ENCODE measurements around the gene WDFY4. TPM values are rescaled to one million over a fixed set of nuclear protein-coding genes. Genes with fewer than 3 reads are reported as not detected.

The WDFY4 gene
- total RNA-seq, 1 experiment from 2014 or later, result not detected

DNA sequence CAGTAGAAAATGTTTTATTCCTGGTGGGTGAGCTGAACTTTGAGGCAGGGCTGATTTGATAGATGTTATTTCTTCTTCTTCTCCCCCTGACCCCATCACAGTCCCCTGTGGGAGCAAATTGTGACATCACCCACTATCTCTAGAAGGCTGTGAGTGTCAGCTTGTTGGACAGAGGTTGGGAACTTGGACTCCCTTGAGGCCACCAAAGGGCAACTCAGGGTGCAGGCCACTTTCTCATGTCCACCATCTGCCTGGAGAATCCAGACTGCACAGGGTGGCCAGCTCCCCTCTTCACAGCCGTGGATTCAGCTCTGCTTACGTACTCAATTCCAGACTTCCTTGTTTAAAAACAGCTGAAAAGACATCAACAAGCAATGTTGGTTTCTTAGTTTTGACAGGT lies 151.9 kb downstream of the WDFY4 start:
- ChIA-PET POLR2A (ENCODE audit: unreplicated experiment) (interaction anchor here (0.7 kb wide), 1 partner anchor 28 kb away, joined by 7 read pairs; no protein-coding TSS in a partner anchor), CTCF (no interaction called here)
- no peak overlapping the region for H3K4me2 ChIP-seq
- H3F3A ChIP-seq (ENCODE audit: insufficient read depth, low read depth), result no peaks in the 10 kb centered on the region
- no peaks in the 10 kb centered on the region for H4K20me1 ChIP-seq (ENCODE audit: insufficient read depth)
- no peak for TF ChIP-seq EZH2 (IDR thresholded peaks at IDR 0.05; ENCODE audit: low read depth)
- TF ChIP-seq, protein P1, sequence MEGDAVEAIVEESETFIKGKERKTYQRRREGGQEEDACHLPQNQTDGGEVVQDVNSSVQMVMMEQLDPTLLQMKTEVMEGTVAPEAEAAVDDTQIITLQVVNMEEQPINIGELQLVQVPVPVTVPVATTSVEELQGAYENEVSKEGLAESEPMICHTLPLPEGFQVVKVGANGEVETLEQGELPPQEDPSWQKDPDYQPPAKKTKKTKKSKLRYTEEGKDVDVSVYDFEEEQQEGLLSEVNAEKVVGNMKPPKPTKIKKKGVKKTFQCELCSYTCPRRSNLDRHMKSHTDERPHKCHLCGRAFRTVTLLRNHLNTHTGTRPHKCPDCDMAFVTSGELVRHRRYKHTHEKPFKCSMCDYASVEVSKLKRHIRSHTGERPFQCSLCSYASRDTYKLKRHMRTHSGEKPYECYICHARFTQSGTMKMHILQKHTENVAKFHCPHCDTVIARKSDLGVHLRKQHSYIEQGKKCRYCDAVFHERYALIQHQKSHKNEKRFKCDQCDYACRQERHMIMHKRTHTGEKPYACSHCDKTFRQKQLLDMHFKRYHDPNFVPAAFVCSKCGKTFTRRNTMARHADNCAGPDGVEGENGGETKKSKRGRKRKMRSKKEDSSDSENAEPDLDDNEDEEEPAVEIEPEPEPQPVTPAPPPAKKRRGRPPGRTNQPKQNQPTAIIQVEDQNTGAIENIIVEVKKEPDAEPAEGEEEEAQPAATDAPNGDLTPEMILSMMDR (conservative IDR thresholded peaks at IDR 0.05), result no peak
- H2AFZ ChIP-seq, result no peak overlapping the region; the same call in 1 of the 2 replicates
- H3K9me3 ChIP-seq (ENCODE audit: insufficient read depth, low read depth), result no peaks in the 10 kb centered on the region
- H3K36me3 ChIP-seq (ENCODE audit: low read depth), result no peaks in the 10 kb centered on the region
- no TSS peak for BruUV-seq (replicated peaks)
- H3K79me2 ChIP-seq (ENCODE audit: low read depth), result no peaks in the 10 kb centered on the region
- no peaks in the 10 kb centered on the region for H3K9me2 ChIP-seq (ENCODE audit: insufficient read depth)
- intact Hi-C loops (cut with micrococcal nuclease; ENCODE audit: unreplicated experiment), result no loop called here
- no peak overlapping the region for H3K4me3 ChIP-seq
- H3K27ac ChIP-seq, result no peak overlapping the region
- DNase-seq, result no peak
- H3K4me1 ChIP-seq (replicated peaks; ENCODE audit: insufficient read depth), result no peaks in the 10 kb centered on the region
- peaks cover 48% of the 10 kb centered on the region for H3K27me3 ChIP-seq (ENCODE audit: insufficient read depth, low read depth)

DNA sequence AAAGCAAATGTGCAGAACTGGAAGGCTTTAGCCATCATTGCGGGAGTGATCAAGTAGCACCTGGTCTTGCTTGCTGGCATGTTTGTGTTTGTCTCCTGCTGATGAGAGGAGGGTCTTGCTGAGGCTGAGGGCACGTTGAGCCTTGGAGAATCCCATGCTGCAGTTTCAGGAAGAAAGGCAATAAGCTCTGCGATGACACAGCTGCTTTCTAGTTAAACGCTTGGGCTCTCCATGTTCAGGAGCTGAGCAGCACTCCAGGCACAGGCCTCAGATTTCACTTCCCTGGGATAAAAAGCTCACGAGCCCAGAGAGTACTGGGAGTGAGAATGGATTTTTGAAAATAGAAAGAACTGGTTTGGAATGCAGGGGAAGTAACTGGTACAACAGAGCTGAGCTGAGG lies 154.2 kb downstream of the WDFY4 start:
- DNase-seq, result no peak
- Histone ChIP-seq H4K20me1 (ENCODE audit: insufficient read depth) (no peaks in the 10 kb centered on the region), H3K36me3 (ENCODE audit: low read depth) (no peaks in the 10 kb centered on the region), H3K4me3 (no peak overlapping the region), H3K79me2 (ENCODE audit: low read depth) (no peaks in the 10 kb centered on the region), H3K9me3 (ENCODE audit: insufficient read depth, low read depth) (no peaks in the 10 kb centered on the region), H3K27me3 (ENCODE audit: insufficient read depth, low read depth) (peaks cover 67% of the 10 kb centered on the region), H3K4me2 (no peak overlapping the region), H3K4me1 (replicated peaks; ENCODE audit: insufficient read depth) (no peaks in the 10 kb centered on the region), H2AFZ (no peak overlapping the region), H3K27ac (no peak overlapping the region), H3F3A (ENCODE audit: insufficient read depth, low read depth) (no peaks in the 10 kb centered on the region), H3K9me2 (ENCODE audit: insufficient read depth) (no peaks in the 10 kb centered on the region)
- intact Hi-C loops (cut with micrococcal nuclease; ENCODE audit: unreplicated experiment), result no loop called here
- CTCF ChIA-PET, result no interaction called here
- no TSS peak for BruUV-seq (replicated peaks)
- TF ChIP-seq, protein P1 (conservative IDR thresholded peaks at IDR 0.05), result no peak
- POLR2A ChIA-PET (ENCODE audit: unreplicated experiment), result no interaction called here

DNA sequence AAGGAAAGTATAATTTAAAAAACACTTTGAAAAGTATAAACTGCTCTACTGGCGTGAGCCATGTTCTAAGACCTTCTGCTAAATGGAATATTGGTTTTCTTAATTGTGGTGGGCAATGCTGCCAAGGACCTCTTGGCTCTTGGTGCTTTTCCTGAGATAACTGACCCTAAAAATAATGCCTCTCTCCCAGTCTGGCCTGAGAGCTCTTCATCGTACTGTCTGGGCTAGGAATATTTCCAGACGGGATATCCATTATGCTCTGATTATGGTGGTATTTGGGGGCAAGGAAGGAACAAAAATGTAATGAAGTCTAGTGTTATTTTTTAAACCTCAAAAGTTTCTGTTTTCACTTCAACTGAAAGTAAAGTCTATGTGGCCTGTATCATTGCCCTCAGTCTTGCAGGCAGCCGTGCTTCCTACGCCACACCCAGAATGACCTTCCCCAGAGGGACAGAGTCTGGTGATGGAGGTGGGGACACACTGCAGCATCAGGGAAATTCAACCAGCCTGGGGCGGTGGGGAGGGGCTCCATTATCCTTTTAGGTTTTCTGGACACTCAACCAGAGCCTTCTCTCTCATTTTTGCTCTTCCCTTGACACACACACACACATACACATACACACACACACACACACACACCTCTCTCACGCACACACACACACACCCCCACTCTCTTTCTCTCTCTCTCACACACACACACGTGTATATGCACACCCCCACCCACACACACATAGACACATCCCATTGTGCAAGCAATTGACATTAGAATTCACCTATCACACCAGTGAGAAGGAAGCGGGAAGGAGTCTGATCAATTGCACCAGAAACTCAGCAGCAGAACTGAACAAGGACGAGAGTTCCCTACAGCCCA lies 155.4 kb downstream of the WDFY4 start:
- intact Hi-C loops (cut with micrococcal nuclease; ENCODE audit: unreplicated experiment), result no loop called here
- Histone ChIP-seq H3K9me3 (ENCODE audit: insufficient read depth, low read depth) (no peaks in the 10 kb centered on the region), H3K4me2 (no peak overlapping the region), H2AFZ (no peak overlapping the region), H3K4me3 (no peak overlapping the region), H3K27ac (no peak overlapping the region), H3F3A (ENCODE audit: insufficient read depth, low read depth) (no peaks in the 10 kb centered on the region), H3K4me1 (replicated peaks; ENCODE audit: insufficient read depth) (no peaks in the 10 kb centered on the region), H3K27me3 (ENCODE audit: insufficient read depth, low read depth) (peaks cover 70% of the 10 kb centered on the region), H4K20me1 (ENCODE audit: insufficient read depth) (no peaks in the 10 kb centered on the region), H3K79me2 (ENCODE audit: low read depth) (no peaks in the 10 kb centered on the region), H3K9me2 (ENCODE audit: insufficient read depth) (no peaks in the 10 kb centered on the region), H3K36me3 (ENCODE audit: low read depth) (no peaks in the 10 kb centered on the region)
- BruUV-seq (replicated peaks), result no TSS peak
- TF ChIP-seq, protein P1 (conservative IDR thresholded peaks at IDR 0.05), result no peak
- TF ChIP-seq EZH2 (IDR thresholded peaks at IDR 0.05; ENCODE audit: low read depth), result no peak
- CTCF ChIA-PET, result no interaction called here
- POLR2A ChIA-PET (ENCODE audit: unreplicated experiment), result no interaction called here
- DNase-seq, result no peak

All from PC-9 (cell line).